Activated T-cell treated with anti-CD3 and anti-CD28 coated beads for 24 hours (primary cell): ENCODE measurements around the gene SH3PXD2B.

ENCODE experiments used
- DNase-seq: peaks from one replicate; pipeline ENCODE4 v3.0.0-alpha.2; 2020; ENCODE audit warnings: low read depth

Gene SH3PXD2B

DNA sequence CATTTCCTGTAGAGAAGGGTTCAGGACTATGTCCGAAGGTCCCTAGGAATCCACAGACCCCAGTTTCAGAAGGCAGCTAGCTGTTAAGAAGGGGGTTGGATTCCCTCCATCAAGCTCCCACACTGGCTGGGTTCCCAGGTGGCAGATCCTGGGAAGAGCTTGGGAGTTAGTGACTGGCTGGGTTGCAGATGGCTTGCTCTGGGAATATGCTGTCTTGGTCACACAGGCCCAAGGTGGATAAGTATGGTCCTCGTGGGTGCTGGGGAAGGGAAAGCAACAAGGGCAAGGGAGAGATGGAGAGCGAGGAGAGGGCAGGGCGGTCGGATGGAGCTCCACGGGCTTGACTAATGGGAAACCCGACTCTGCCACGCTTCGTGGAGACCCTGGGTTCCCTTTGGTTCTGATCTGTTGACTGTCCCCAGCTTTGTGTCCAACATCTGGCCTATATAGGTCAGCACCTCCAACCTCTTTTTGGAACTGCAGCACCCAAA, 17.4 kb downstream of the SH3PXD2B start:
- no peak for DNase-seq

DNA sequence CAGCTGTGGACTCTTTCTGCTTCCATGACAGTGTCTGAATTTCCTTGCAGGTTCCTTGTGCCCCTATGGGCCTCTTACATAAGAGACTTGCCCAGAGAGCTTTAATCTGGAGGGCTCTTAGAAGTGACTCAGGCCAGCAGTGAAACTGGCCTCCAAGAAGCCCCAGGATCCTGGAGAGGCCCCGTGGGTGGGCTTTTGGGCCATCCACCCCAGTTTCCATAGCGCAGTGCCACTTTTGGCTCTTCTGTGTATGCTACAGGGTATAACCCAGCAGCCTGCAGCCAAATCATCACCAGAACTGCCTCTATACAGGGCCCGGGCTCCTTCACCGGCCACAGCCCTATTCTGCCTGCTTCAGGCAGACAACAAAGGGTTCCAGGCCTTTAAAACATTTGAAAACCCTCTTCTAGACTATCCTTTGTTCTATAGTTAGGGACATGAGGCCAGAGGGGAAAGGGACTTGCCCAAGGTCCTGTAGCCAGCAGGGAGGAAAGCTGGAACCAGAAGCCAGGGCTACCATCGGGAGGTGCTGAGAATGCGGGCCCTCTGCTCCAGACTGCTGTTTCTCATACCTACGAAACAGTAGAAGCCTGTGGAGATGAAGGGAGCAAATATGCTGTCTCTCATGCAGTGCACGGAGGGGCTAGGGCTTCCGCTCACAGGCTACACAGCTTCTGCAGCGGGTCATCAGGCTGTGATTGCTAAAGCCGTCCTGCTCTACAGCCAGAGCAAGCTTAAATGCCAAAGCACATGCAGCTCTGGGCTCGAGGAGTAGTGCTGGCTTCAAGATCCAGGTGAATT, 18.0 kb downstream of the SH3PXD2B start:
- DNase-seq: no peak

DNA sequence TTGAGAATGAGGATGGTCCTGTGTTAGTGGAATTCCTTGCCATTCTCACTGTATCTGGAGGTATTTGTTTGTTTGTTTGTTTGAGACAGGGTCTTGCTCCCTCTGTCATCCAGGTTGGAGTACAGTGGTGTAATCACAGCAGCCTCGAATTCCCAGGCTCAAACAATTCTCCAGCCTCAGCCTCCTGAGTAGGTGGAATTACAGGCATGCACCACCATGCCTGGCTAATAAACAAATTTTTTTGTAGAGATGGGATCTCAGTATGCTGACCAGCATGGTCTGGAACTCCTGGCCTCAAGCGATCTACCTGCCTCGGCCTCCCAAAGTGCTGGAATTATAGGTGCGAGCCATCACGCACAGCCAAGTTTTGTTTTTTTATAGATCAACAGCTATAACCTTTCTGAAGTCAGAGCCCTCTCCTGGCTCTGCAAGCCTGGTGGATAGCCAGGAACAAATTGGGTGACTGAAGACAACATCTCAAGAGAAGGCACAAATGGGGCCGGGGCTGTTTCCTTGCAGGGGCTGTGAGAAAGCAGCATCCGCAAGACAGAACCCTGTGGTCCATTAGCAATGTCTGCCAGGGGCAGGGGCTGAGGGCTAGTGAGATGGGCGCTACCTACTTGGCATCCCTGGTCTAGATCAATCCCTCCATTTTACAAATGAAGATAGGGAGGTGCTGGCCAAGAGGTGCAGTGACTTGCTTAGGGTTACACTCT, 18.8 kb downstream of the SH3PXD2B start:
- DNase-seq: no peak

DNA sequence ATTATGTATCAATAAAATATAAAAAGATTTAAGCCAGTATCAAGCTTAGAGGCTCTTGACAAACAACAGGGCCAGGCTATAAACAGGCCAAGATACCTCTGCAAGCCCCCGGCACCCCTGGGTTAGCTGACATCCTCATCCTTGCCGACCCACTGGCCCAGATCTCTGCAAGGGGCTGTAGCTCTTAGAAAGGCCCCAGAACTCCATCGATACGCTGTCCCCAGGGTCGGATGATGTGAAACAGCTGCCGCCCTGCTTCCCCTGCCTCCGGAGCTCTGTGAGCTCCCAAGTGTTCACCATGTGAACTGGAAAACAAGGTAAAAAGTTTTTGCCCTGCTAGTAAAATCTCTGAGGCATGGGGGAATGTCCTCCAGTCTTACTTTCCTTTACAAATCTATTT, 20.1 kb downstream of the SH3PXD2B start:
- no peak for DNase-seq

DNA sequence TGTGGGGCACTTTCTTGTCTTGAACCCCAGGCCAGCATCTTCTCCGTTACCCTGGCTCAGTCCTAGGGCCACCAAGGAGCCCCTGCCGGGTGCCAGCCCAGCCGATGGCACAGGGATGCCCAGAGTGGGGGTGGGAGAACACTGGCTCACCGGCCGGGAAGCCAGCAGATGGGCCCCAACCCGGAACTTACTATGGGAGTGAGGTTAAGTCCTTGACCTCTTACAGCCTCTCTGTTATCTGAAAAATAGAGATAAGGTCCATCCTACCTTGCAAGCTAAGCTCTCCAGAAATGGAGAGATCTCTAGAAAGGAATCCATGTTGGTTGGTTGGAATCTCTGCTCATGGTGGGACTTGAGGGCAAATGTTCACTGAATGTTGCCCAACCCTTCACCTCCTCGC, 20.8 kb downstream of the SH3PXD2B start:
- no peak for DNase-seq

DNA sequence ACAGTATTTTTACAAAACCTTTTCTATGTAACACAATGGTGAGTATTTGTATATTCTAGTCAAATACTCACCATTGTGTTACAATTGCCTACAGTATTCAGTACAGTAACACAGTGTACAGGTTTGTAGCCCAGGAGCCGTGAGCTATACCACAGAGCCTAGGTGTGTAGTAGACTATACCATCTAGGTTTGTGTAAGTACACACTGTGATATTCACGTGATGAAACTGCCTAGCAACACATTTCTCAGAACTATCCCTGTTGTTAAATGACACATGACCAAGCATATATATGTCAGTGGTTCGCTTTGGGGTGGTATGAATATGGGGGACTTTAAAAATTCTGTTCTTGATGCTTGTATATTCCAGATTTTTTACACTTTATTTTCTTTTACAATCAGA, 21.3 kb downstream of the SH3PXD2B start:
- no peak for DNase-seq

DNA sequence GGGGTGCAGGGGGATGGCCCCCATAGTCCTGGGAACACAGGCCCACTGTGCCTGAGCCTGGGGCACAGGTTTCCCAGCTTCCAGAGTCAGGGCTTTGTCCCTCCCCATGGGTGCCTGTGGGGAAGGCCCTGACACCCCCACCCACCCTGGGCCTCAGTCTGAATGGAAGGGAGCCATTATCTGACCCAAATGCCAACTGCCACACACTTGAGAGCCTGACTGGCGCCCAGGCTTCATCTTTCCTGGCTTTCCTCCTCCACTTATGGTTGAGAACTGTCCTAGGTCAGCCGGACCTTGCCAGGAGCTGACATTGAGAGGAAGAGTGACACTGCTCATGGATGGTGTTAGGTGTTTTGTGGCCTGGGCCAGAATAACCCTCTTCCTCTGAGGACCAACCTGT, 24.0 kb downstream of the SH3PXD2B start:
- no peak for DNase-seq

DNA sequence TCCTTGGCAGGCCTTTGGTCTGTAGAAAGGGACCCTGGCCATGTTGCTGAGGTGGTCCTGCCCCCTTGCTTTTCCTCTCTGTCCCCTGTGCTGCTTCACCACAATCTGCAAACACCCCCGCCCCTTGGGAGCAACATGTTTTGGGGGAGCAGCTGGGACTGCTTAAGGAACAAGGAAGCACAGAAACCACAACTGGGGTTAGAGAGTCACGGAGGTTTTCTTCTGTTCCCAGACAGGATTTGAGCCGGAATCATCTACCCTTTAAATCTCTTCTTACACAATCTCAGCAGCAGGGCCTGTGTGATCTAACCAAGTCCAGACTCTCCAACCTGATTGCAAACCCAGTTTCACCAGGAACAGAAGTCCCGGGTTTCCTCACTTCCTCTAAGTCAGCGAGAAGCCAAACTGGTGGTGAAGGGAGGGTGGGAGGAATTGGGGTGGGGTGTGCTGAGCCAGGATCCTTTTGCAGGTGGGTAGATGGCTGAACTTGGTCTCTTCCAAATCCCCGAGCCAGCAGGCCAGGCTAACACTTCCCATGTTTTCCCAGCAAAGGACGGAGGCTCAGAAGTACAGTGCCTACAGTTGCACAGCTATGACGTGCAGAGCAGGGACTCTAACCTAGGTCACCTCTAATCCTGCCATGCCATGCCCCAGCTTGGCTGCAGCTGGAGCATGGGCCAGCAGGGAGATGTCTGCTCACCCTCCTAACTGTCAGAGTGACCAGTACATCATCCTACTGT, 25.0 kb downstream of the SH3PXD2B start:
- DNase-seq: no peak

DNA sequence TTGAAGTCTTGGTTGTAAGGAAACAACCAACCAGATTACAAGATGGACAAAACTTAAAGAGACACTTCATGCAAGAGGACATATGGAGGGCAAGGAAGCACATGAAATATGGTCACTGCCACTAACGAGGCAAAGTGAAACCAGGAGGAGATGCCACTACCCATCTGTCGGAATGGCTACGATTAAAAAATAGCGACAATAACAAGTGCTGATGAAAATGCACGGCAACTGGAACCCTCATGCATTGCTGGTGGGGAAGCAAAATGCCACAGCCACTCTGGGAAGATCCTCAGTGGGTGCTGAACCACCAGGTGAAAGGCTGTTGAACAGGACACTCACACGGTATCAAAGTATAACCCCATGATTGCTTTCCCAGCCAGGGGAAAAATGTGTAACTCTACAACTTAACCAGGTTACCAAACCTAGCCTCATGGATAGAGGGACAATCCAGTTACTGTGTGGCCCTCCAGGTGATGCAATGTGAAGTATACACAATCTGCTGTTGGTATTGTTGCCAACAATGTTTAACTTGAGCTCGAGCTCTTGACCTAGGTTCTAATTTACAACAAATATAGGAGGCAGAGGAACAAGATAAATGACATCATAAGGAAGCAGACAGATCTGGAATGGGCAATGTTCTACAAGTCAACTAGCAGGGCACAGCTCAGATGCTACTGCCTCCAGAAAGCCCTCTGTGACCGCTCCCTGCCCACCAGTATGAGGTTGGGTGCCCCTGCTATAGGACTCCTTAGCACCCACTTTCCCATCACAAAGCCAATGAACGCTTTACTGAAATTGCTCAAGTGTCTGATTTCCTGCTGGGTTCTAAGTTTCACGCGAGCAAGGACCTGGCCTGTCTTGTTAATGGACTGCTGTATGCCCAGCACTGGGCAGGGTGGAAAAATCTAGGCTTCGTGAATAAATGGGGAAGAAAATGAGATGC, 25.8 kb downstream of the SH3PXD2B start:
- DNase-seq: no peak

DNA sequence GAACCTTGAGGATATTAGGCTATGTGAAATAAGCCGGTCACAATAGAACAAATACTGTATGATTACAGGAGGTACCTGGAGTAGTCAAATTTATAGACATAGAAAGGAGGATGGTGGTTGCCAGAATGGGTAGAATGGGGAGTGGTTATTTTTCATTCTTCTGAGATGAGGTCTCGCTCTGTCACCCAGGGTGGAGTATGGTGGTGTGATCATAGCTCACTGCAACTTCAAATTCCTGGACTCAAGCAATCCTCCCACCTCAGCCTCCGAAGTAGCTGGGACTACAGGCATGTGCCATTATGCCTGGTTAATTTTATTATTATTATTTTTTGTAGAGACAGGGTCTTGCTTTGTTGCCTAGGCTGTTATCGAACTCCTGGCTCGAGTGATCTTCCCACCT, 27.1 kb downstream of the SH3PXD2B start:
- DNase-seq: no peak

DNA sequence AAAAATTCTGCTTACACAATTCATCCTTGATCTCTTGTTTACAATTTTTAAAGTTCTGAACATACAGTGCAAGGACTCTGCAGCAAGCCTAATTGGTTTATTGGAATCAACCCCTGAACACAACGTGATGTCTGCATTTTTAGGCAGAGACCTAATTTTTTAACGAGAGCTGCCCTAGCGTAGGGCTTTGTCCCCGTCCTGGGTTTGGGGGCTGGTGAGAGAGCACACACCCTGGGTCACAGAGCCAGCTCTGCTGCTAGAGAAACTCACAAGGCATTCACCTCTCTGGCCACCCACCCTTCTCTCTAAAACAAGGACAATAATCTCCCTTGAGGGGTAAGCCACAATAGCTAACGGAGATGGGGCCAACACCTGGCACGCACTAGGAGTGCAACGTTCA, 28.2 kb downstream of the SH3PXD2B start:
- no peak for DNase-seq

DNA sequence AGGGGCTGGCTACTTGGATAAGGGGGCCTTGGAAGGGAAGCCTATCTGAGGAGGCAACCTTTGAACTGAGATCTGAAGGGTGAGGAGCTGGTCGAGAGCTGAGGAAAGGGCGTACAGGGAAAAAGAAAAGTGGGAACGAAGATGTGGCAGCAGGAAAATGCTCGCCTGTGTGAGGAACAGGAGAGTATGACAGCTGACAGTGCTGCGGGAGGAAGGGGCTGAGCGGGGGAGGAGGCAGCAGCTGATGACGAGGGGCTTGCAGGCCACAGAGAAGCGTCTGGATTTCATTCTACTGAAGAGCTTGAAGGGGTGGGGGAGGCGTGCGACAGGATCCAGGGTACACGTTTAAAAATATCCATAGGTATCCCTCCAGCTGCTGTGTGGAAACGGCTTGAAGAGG, 28.9 kb downstream of the SH3PXD2B start:
- DNase-seq: no peak

DNA sequence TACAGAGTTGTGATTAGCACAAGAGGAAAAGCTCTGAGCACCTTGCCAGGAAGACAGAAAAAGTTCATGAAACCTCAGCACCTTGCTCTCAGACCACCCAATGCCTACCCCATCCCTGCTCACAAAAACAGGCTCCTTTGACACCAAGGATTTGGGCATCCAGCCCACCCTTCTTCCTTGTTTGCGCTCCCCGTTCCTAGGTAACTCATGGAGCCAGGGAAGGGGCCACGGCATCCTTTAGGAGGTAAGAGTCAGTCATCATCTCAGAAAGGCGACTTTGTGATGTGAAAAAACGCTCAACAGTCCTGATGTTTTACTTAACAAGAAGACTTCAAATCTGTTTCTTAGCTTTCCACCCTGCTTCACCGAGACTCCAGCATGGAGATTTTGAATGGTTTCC, 29.5 kb downstream of the SH3PXD2B start:
- DNase-seq: no peak

DNA sequence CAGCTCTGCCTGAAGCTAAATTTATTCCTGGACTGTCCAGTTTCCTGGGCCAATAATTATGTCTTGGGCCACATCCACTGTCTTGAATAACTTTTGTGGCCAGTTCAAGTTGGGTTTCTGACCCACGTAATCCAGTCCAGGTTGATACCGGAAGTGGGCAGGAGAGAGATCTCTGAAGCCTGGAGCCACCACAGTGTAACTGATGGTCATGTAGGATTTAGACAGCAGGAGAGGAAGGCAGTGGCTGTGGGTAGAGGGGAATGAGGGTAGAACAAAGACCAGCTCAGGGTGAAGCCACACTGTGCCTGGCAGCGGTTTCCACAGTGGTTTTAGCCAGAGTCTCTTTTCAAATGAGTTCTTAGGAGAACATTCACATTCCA, 30.2 kb downstream of the SH3PXD2B start:
- DNase-seq: no peak

DNA sequence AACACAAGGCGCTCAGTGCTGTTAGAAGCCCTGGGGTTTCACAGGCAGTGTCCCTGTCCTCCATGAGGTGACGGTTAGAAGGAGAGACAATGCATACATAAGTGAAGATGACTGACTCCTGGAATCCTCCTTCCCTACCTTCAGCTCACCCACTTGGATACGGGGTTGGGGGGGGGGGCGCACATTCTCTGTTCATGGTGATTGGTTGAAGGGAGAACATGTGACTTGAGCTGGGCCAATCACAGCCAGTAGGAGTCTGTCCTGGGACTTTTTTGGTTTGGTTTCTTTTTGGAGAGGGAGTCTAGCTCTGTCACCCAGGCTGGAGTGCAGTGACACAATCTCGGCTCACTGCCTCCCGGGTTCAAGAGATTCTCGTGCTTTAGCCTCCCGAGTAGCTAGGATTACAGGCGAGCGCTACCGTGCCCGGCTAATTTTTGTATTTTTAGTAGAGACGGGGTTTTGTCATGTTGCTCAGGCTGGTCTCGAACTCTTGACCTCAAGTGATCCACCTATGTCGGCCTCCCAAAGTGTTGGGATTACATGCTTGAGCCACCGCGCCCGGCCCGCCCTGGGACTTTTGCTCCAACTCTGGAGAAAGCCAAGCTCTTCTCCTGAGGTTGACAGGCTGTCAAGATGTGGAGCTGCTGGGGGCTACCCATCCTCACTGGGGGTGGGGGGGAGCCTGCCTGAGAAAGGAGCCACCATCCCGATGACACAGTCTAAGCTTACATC, 30.8 kb downstream of the SH3PXD2B start:
- no peak for DNase-seq

DNA sequence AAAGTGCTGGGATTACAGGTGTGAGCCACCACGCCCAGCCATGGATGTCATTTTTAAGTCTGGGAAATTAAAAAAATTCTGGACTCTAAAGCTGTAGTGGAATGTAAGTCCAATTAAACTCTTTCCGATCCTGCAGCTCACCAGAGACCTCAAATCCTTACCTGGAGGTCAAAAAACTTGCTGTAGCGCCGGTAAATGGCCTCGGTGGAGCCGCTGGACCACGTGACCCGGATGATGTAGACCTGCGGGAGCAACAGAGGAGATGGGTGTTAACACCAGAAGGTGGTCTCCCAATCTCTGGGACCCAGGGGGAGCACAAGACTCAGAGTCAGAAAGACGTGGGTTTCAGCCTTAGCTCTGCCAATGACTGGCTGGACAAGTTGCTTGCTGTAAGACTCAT, 32.1 kb downstream of the SH3PXD2B start:
- no peak for DNase-seq

DNA sequence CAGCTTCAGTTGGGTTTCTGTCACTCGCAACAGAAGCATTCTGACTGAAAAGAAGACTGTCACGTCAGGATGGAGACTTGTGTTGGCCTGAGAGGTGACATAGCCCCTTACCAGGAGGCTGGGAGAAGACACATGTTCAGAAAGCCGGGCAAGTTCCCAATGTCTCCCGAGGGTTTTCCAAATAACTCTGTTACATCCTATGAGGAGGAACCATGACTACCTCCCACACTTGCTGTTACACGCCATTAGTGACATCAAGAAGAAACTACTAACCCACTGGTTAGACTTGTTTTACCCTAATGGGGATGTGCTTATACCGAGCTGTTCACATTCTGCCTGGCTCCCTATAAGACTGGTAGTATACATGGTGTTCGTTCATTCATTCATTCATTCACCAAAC, 33.3 kb downstream of the SH3PXD2B start:
- no peak for DNase-seq

DNA sequence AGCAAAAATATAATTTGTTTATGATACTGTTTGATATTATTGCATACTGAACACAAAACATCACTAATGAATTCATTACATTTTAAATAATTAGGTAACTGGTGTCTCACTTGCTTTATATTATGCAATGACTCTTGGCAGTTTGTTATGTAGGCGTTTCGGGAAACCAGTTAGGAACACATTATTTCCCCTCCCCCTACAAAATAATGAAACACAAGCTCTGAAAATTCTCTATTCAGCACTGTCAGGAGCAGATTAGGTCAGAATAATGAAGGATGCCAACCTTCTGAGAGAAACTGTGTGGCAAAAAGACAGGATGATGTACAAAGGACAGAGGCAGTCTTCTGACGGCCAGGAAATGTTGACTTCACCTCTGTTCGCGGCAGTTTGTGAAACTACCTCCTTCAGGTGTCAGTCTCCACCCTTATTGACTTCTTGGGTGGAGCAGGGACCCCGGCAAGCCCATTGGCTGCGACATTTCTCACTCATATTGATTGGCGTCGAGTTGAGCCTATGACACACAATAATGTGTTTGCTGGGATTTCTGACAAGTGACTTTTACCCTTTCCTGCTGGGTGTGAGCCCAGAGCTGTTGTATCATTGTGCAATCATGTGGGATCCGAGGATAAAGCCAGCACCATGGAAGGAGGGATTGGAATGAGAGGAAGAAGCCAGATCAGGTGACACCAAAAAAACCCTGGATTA, 33.9 kb downstream of the SH3PXD2B start:
- DNase-seq: no peak

DNA sequence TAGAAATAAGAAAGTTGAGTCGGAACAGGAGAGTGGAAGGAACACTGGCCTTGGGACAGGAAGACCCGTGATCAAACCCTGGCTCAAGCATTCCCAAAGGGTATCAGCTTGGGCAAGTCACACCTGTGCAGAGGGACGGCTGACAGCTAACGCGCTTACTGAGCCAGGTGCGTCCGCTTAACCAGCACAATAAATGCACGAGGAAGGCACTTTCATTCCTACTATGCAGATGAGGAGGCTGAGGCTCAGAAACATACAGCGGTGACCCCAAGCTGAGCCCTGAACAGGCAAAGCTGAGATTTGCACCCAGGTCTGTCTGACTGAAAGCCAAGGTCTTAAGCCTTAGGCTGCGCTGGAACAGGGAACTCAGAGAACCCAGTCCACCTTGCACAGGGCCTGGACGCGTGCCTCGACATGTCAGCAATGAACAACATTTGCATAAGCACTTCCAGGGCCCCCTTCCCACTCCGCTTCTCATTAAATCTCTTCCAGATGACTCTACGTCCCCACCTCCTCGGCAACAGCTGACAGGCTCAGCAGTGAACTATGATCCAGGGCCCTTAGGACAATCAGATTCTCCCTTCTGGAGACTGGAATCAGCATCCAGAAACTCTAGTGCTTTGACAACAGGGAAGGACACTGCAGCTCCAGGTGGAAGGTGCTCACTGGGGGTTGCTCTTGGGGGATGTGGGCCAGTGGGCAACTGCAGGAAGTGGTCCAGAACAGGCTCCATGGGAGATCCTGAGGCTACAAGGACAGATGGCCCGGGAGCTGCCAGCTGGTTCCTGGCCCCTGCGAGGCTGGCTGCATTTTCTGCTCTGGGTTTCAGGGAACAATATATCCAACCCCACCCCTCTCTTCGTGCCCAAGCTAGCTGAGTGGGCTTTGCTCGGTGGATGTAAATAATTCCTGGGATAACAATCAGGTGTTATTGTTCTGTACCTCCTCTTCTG, 35.2 kb downstream of the SH3PXD2B start:
- DNase-seq: no peak
